Karpas-422 (cell line): Measurements from ENCODE around the gene CHML. TPM values are rescaled to one million over a fixed set of nuclear protein-coding genes. Genes with fewer than 3 reads are reported as not detected.

ENCODE experiments used
- DNase-seq: peaks from one replicate; pipeline ENCODE4 v3.0.0-alpha.2; 2015
- H2AFZ ChIP-seq: fragments of 200-600 bp; sonication (generic); 2 replicates; pipeline ENCODE4 v1.6.1; 2014; ENCODE audit warnings: antibody characterized with exemption, low read length, mixed read lengths
- H3K27ac ChIP-seq: fragments of 200-600 bp; sonication (generic); 2 replicates; pipeline ENCODE4 v1.5.1; 2014; ENCODE audit warnings: mild to moderate bottlenecking, low read length, moderate library complexity
- H3K27me3 ChIP-seq: fragments of 200-600 bp; sonication (generic); 2 replicates; pipeline ENCODE4 v1.6.1; 2014; ENCODE audit warnings: low read length, mixed read lengths
- H3K36me3 ChIP-seq: fragments of 200-600 bp; sonication (generic); 2 replicates; pipeline ENCODE4 v1.6.1; 2014; ENCODE audit warnings: low read length, mixed read lengths; ENCODE audit not compliant: insufficient read depth
- H3K4me1 ChIP-seq: fragments of 200-600 bp; sonication (generic); 2 replicates; pipeline ENCODE4 v1.6.1; 2014; ENCODE audit warnings: mild to moderate bottlenecking, low read length, mixed read lengths
- H3K4me2 ChIP-seq: fragments of 200-600 bp; sonication (generic); 2 replicates; pipeline ENCODE4 v1.6.1; 2014; ENCODE audit warnings: low read length, low read depth, mild to moderate bottlenecking; ENCODE audit not compliant: poor library complexity, severe bottlenecking
- H3K4me3 ChIP-seq: fragments of 200-600 bp; sonication (generic); 2 replicates; pipeline ENCODE4 v1.5.1; 2014; ENCODE audit warnings: mild to moderate bottlenecking, antibody characterized with exemption, low read length, mixed read lengths
- H3K79me2 ChIP-seq: fragments of 200-600 bp; sonication (generic); 2 replicates; pipeline ENCODE4 v1.6.1; 2014; ENCODE audit warnings: mild to moderate bottlenecking, low read length, mixed read lengths
- H3K9ac ChIP-seq: fragments of 200-600 bp; sonication (generic); 2 replicates; pipeline ENCODE4 v1.6.0; 2014; ENCODE audit warnings: low read length
- H3K9me2 ChIP-seq: fragments of 200-600 bp; sonication (generic), shearing (Covaris generic); replicated peaks from 2 replicates; pipeline ENCODE4 v1.6.0; 2014; ENCODE audit warnings: mild to moderate bottlenecking, low read length, moderate library complexity; ENCODE audit not compliant: insufficient read depth
- H3K9me3 ChIP-seq: fragments of 300-700, 200-600 bp; sonication (generic); 2 replicates; pipeline ENCODE4 v1.6.1; 2014; ENCODE audit warnings: low read length, mixed read lengths
- H4K20me1 ChIP-seq: fragments of 200-600 bp; sonication (generic); 2 replicates; pipeline ENCODE4 v1.6.1; 2014; ENCODE audit warnings: mild to moderate bottlenecking, antibody characterized with exemption, low read length, low read depth; ENCODE audit not compliant: insufficient read depth
- total RNA-seq: library from RNA; depleted of rRNA; stranded (reverse); fragments of >200 nt; shearing (Covaris generic); gene quantifications from 2 replicates; pipeline ENCODE4 v1.2.3, GENCODE V29; 2014; ENCODE audit warnings: low replicate concordance

Gene CHML
- total RNA-seq, 1 experiment from 2014 or later = 41.1 TPM

- DNase-seq = peak; percentile 69
- H3K79me2 ChIP-seq = no peaks in the 10 kb centered on the region
- no peaks in the 10 kb centered on the region for H3K27me3 ChIP-seq
- H3K9ac ChIP-seq = no peak overlapping the region
- peaks cover 8% of the 10 kb centered on the region for H3K4me1 ChIP-seq
- H3K4me3 ChIP-seq = no peak overlapping the region
- no peak overlapping the region for H2AFZ ChIP-seq
- H3K27ac ChIP-seq = no peak overlapping the region
- H3K9me2 ChIP-seq = no peaks in the 10 kb centered on the region
- no peaks in the 10 kb centered on the region for H3K9me3 ChIP-seq
- H3K36me3 ChIP-seq = no peaks in the 10 kb centered on the region
- no peaks in the 10 kb centered on the region for H4K20me1 ChIP-seq
- H3K4me2 ChIP-seq = no peak overlapping the region
These were observed 34.9 kb downstream of the CHML start for GRCh38 chr1:241605146-241605805.

- no peak overlapping the region for H3K4me3 ChIP-seq
- no peak overlapping the region for H3K4me2 ChIP-seq
- no peaks in the 10 kb centered on the region for H3K9me2 ChIP-seq
- H3K36me3 ChIP-seq = no peaks in the 10 kb centered on the region
- no peaks in the 10 kb centered on the region for H4K20me1 ChIP-seq
- no peaks in the 10 kb centered on the region for H3K9me3 ChIP-seq
- H3K79me2 ChIP-seq = no peaks in the 10 kb centered on the region
- H3K9ac ChIP-seq = no peak overlapping the region
- H3K27ac ChIP-seq = no peak overlapping the region
- H3K27me3 ChIP-seq = no peaks in the 10 kb centered on the region
- no peak for DNase-seq
- no peak overlapping the region for H2AFZ ChIP-seq
- peaks cover 19% of the 10 kb centered on the region for H3K4me1 ChIP-seq
These were observed 36.4 kb downstream of the CHML start for GRCh38 chr1:241603731-241604245.

GRCh38 chr1:241600496-241600901 lies 39.7 kb downstream of the CHML start:
- Histone ChIP-seq H3K9me3 (no peaks in the 10 kb centered on the region), H4K20me1 (no peaks in the 10 kb centered on the region), H3K9ac (no peak overlapping the region), H3K79me2 (no peaks in the 10 kb centered on the region), H3K4me2 (peak overlapping the region; percentile 53), H3K27ac (no peak overlapping the region), H3K4me3 (no peak overlapping the region), H3K36me3 (no peaks in the 10 kb centered on the region), H2AFZ (no peak overlapping the region), H3K27me3 (no peaks in the 10 kb centered on the region), H3K9me2 (no peaks in the 10 kb centered on the region), H3K4me1 (peaks cover 47% of the 10 kb centered on the region)
- peak; percentile 80 for DNase-seq

GRCh38 chr1:241598249-241598648 lies 41.9 kb downstream of the CHML start:
- H3K27ac ChIP-seq = peak overlapping the region; percentile 44; the same call in 1 of the 2 replicates
- peak overlapping the region; percentile 54 for H3K4me2 ChIP-seq
- H3K9me2 ChIP-seq = no peaks in the 10 kb centered on the region
- H3K9me3 ChIP-seq = no peaks in the 10 kb centered on the region
- peak; percentile 86 for DNase-seq
- no peak overlapping the region for H2AFZ ChIP-seq
- no peaks in the 10 kb centered on the region for H3K79me2 ChIP-seq
- H3K27me3 ChIP-seq = no peaks in the 10 kb centered on the region
- no peaks in the 10 kb centered on the region for H4K20me1 ChIP-seq
- no peak overlapping the region for H3K9ac ChIP-seq
- H3K36me3 ChIP-seq = no peaks in the 10 kb centered on the region
- H3K4me1 ChIP-seq = peaks cover 47% of the 10 kb centered on the region
- peak overlapping the region; percentile 15; the same call in 1 of the 2 replicates for H3K4me3 ChIP-seq

GRCh38 chr1:241596633-241597032 lies 43.5 kb downstream of the CHML start:
- no peak overlapping the region for H3K9ac ChIP-seq
- H3K27ac ChIP-seq = no peak overlapping the region
- no peaks in the 10 kb centered on the region for H3K9me2 ChIP-seq
- H3K9me3 ChIP-seq = no peaks in the 10 kb centered on the region
- H3K27me3 ChIP-seq = no peaks in the 10 kb centered on the region
- no peaks in the 10 kb centered on the region for H4K20me1 ChIP-seq
- H3K79me2 ChIP-seq = no peaks in the 10 kb centered on the region
- peak; percentile 40 for DNase-seq
- H3K4me1 ChIP-seq = peaks cover 47% of the 10 kb centered on the region
- H3K36me3 ChIP-seq = no peaks in the 10 kb centered on the region
- H3K4me3 ChIP-seq = no peak overlapping the region
- H2AFZ ChIP-seq = no peak overlapping the region
- no peak overlapping the region for H3K4me2 ChIP-seq

GRCh38 chr1:241593186-241593585 lies 47.0 kb downstream of the CHML start:
- Histone ChIP-seq H3K36me3 (no peaks in the 10 kb centered on the region), H4K20me1 (no peaks in the 10 kb centered on the region), H3K9ac (no peak overlapping the region), H3K79me2 (no peaks in the 10 kb centered on the region), H2AFZ (no peak overlapping the region), H3K9me2 (no peaks in the 10 kb centered on the region), H3K9me3 (no peaks in the 10 kb centered on the region), H3K27ac (no peak overlapping the region), H3K4me2 (no peak overlapping the region), H3K4me1 (peaks cover 23% of the 10 kb centered on the region), H3K27me3 (no peaks in the 10 kb centered on the region), H3K4me3 (no peak overlapping the region)
- no peak for DNase-seq

GRCh38 chr1:241592273-241592958 lies 47.8 kb downstream of the CHML start:
- Histone ChIP-seq H2AFZ (no peak overlapping the region), H3K27me3 (no peaks in the 10 kb centered on the region), H3K9me3 (no peaks in the 10 kb centered on the region), H3K9ac (no peak overlapping the region), H3K4me1 (peaks cover 15% of the 10 kb centered on the region), H3K36me3 (no peaks in the 10 kb centered on the region), H3K9me2 (no peaks in the 10 kb centered on the region), H3K27ac (no peak overlapping the region), H3K79me2 (no peaks in the 10 kb centered on the region), H3K4me2 (no peak overlapping the region), H4K20me1 (no peaks in the 10 kb centered on the region), H3K4me3 (no peak overlapping the region)
- DNase-seq = no peak

GRCh38 chr1:241591736-241592135 lies 48.4 kb downstream of the CHML start:
- Histone ChIP-seq H3K27me3 (no peaks in the 10 kb centered on the region), H3K27ac (no peak overlapping the region), H4K20me1 (no peaks in the 10 kb centered on the region), H3K79me2 (no peaks in the 10 kb centered on the region), H3K4me2 (no peak overlapping the region), H2AFZ (no peak overlapping the region), H3K4me1 (peaks cover 8% of the 10 kb centered on the region), H3K9me3 (no peaks in the 10 kb centered on the region), H3K36me3 (no peaks in the 10 kb centered on the region), H3K9me2 (no peaks in the 10 kb centered on the region), H3K9ac (no peak overlapping the region), H3K4me3 (no peak overlapping the region)
- DNase-seq = no peak
